AG10803 (cell line): Measurements from ENCODE around the gene C1orf21.

Experiments used
- DNase-seq: peaks from one replicate; pipeline ENCODE4 v3.0.0; 2010; ENCODE audit warnings: low read depth
- H3K4me3 ChIP-seq: 2 replicates; pipeline ENCODE4 v1.5.1; 2011; ENCODE audit warnings: mild to moderate bottlenecking, low read length, control low read depth
- TF ChIP-seq, protein P1 (sequence below): conservative IDR thresholded peaks from 2 replicates; pipeline ENCODE4 v1.5.1; 2011; ENCODE audit warnings: mild to moderate bottlenecking, low read length, control low read depth, inconsistent platforms

The C1orf21 gene

DNA sequence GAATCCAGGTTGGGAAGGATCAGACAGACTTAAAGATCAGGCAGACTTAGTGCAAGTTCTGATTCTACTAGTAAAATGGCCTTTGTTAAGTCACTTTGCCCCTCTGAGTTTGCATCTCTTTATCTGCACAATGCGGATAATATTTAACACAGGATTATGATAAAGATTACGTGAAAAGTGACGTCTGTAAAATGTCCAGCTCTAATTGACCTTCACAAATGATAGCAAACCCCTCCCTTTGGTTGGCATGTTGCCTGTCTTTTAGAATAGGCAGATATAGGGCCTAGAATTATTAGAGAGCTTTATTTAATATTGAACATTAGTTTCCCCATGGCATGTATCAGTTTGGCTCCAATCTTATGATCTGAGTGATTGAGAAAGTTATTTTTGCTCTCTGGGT lies 55.4 kb downstream of the C1orf21 start:
- TF ChIP-seq, protein P1, sequence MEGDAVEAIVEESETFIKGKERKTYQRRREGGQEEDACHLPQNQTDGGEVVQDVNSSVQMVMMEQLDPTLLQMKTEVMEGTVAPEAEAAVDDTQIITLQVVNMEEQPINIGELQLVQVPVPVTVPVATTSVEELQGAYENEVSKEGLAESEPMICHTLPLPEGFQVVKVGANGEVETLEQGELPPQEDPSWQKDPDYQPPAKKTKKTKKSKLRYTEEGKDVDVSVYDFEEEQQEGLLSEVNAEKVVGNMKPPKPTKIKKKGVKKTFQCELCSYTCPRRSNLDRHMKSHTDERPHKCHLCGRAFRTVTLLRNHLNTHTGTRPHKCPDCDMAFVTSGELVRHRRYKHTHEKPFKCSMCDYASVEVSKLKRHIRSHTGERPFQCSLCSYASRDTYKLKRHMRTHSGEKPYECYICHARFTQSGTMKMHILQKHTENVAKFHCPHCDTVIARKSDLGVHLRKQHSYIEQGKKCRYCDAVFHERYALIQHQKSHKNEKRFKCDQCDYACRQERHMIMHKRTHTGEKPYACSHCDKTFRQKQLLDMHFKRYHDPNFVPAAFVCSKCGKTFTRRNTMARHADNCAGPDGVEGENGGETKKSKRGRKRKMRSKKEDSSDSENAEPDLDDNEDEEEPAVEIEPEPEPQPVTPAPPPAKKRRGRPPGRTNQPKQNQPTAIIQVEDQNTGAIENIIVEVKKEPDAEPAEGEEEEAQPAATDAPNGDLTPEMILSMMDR, result no peak
- DNase-seq, result no peak
- H3K4me3 ChIP-seq, result no peak overlapping the region

DNA sequence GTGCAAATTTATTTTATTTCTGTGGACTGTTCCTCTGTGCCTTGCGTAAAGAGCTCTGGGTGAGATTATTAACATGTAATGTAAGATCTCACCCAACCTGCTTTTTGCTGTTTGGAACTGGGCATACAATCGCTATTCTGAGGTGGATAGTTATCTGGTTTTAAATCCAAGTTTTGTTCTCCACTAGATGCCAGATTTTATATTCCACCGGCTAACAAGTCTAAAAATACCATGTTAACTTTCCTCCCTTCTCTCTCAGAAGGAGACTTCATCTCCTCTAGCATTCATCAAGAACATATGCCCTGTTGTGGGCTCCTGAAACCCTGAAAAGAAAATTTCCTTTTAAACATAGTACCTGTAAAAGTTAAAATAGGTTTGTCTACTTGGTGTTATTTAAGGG lies 56.4 kb downstream of the C1orf21 start:
- TF ChIP-seq, protein P1, result no peak
- no peak overlapping the region for H3K4me3 ChIP-seq
- DNase-seq, result no peak

- TF ChIP-seq, protein P1, result no peak
- no peak for DNase-seq
These were observed 56.8 kb downstream of the C1orf21 start for GRCh38 chr1:184443624-184444023.

DNA sequence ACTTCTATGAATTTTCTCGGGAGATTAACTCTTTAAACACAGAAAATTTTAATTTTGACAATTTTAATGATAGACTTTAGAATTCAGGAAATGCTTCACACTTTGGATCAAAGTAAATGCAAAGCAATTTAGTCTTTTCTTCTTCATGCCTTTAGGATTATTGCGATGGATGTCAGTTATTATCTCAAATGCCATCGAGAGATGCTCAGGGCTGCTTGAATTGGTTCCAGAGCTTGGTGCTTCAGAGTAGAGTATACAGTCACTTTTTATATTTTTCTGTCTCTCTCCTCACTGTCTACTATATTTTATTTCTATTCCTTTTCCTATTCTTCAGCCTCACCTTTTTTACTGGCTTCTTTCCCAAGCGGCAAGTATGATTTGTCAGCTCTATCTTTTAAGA lies 59.2 kb downstream of the C1orf21 start:
- TF ChIP-seq, protein P1, result no peak
- H3K4me3 ChIP-seq, result no peak overlapping the region
- no peak for DNase-seq

More at GRCh38 chr1:184443624-184444023, 56.8 kb downstream of the C1orf21 start:
- H3K4me3 ChIP-seq, result no peak overlapping the region

DNA sequence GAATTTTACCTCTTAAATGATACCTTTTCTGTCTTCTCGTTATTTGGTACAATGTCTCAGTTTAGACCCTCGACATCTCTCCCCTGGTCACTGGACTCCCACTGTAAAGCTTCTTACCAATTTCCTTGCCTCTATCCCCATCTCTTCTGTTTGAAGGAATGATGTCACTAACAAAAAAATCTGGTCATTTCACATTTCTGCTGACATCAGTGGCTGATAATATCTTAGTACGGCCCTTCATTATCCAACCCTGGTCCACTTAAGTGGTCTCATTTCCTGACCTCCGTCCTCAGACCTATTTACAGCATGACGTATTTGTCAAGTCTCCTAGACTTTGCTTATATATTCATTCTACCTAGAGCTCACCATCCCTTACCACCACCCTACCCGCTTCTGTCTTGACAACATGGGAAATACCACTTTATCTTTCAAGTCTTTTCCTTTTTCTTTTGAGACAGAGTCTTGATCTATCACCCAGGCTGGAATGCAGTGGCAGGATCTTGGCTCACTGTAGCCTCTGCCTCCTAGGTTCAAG lies 60.9 kb downstream of the C1orf21 start:
- TF ChIP-seq, protein P1, result no peak
- no peak overlapping the region for H3K4me3 ChIP-seq
- no peak for DNase-seq

GRCh38 chr1:184449916-184450315 lies 63.1 kb downstream of the C1orf21 start:
- TF ChIP-seq, protein P1, result no peak
- no peak for DNase-seq
- H3K4me3 ChIP-seq, result no peak overlapping the region

DNA sequence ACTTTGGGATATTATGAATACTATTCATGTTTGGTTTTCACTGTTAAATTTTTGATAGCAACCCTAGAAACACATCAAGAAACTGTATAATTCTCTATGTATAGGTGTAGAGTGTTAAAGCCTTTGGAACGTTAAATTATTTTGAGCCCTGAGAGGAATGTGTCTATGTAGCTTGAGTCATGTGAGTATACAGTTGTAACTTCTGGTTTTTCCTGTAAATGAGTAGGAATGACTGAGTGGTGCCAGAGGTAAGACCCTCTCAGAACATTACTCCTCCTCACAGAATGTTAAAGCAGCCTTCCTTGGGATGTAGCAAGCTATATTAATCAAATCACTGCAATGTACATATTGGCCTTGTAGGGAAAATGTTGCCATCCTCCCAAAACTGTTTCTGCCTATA lies 69.0 kb downstream of the C1orf21 start:
- no peak for DNase-seq
- TF ChIP-seq, protein P1, result no peak
- no peak overlapping the region for H3K4me3 ChIP-seq
